NCI-H2107 (cell line): Measurements from ENCODE around the gene KCNJ9.
"Not testable (repeated sequence)": the region's sequence is repeated elsewhere in the genome, so short reads cannot be mapped to it uniquely, and the experiment has no call there.

Experiments
- DNase-seq: peaks from one replicate; lab custom pipeline; 2025; lab: John Stamatoyannopoulos, UW

Gene KCNJ9

DNA sequence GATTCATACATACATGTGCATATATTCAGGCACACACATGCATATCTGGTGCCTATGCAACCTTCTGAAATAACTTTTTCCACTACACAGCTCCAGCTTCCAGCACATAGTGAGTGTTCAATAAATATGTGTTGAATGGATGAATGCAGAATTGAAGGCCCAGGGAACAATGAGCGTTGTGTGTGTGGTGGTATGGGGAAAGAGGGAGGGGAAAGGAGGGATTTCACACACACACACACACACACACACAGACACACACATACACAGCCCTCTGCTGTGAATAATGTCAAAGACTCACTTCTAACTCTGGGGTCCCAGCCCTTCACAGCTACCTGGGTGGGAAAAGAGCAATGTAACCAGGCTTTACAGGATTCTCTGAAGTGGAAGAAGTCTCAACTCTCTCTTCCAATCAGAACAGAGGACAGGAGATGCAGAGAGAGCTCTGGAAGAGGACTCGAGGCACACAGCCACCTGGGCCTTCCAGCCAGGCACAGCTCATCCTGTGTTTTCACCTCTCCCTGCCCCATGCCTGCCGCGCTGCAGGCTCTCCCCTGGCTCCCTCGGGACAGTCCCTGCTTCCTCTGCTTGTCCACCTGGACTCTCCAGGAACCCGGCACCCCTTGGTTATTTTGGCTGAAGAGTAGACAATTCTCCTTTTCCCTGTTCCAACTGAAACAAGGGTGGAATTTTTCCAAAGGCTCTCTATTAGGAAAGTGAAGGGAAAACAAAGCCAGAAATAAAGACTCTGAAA lies 22.5 kb downstream of the KCNJ9 start:
- DNase-seq: no peak

DNA sequence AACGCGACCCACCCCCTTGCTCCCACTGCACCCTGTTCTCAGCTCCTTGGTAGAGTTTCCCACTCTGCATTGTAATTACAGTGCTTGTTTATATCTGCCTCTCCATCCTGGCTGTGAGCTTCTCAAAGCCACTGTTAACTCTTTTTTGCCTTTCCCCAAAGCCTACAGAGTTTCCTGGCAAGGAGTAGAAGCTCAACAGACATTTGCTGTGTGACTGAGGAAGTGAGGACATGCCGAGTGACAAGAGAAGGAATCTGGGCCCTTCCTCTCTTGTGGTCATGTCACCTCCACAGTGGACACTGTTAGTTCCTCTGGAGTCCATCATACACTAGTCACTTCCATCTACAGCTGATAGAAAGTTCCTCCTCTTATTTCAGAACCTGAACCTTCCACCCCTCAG lies 23.1 kb downstream of the KCNJ9 start:
- DNase-seq: no peak

DNA sequence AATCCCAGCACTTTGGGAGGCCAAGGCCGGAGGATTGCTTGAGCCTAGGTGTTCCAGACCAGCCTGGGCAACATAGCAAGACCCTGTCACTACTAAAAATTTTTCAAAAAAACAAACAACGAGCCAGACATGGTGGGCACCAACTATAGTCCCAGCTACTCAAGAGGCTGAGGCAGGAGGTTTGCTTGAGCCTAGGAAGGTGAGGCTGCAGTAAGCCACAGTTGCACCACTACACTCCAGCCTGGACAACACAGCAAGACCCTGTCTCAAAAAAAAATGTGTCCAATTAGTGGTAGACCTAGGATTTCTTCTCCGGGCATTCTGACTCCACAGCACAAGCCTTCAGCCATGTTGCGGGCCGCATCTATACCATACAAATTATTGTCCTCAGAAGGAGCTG lies 23.8 kb downstream of the KCNJ9 start:
- DNase-seq: no peak

DNA sequence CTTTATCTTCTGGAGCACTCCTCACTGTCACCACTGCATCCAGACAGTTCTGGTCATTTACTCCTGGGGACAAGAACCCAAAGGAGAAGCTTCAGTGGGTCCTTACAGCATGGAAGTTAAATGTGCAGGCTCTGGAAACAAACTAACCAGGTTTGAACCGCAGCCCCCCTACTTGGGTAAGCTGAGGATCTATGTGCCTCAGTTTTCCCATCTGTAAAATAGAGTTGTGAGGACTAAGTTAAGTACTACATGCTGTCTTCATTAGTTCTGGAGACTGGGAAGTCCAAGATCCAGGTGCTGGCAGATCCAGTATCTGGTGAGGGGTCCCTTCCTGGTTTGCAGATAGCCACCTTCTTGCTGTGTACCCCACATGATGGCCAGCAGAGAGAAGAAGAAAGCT lies 26.2 kb downstream of the KCNJ9 start:
- DNase-seq: no peak

DNA sequence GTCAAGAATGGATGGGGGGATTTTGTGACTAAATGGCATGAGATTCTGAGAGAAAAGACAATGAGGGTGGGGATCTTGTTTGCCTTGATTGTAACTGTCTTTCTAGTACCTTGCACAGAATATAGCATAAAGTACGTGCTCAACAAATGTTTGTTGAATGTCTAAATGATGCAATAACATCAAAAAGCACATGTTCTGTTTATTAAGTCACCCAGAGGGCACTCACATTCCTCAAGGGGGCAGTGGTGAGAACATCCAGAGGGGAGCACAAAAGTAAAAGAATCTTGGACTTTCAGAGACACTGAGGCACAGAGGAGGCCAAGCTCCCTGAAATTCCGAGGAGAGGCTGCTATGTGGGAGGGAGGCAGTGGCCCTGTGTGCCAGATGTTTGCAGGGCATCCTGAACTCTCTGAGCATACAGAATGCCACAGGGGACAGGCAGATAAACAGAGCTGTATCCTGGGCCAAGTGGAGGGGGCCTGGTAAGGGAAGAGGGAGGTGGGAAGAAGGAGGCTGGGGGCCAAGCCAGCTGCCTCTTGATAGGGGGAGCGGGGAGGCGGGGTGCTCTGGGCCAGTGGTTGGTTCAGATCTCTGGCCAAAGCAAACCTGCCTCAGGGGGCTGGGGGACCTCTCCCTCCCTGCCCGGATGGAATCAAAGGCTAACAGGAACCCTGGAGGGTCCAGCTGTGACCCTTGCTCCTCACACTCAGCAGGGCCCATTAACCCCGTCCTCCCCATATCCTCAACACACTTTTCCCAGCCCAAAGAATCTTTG lies 27.7 kb downstream of the KCNJ9 start:
- DNase-seq: no peak

DNA sequence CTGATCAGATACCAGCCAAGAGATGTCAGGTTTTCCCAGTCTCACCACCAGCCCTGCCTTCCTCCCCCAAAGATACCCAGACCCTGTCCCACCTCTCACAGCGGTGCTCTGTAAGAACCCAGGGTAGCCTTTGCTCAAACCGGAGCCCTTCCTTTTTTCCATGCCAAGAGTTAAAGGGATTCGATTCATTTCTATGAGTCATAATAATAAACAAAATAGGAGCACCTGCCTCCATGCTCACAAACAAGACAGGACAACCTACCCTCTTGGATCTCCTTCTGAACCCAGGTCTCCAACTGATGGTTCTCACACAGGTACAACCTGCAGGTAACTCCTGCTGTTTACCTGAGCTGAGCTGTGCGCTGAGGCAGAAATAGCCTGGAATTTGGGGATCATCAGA lies 28.3 kb downstream of the KCNJ9 start:
- no peak for DNase-seq

DNA sequence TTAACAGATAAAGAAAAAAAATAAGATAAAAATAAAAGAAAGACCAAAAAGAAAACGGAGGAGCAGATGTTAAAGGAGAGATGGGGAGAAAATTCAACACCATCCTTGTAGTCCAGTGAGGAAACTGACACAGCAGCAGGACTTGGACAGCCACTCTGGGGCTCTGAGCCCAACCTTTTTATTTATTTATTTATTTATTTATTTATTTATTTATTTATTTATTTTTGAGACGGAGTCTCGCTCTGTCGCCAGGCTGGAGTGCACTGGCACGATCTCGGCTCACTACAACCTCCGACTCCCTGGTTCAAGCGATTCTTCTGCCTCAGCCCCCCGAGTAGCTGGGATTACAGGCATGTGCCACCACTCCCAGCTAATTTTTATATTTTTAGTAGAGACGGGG lies 30.1 kb downstream of the KCNJ9 start:
- DNase-seq: not testable (repeated sequence)

DNA sequence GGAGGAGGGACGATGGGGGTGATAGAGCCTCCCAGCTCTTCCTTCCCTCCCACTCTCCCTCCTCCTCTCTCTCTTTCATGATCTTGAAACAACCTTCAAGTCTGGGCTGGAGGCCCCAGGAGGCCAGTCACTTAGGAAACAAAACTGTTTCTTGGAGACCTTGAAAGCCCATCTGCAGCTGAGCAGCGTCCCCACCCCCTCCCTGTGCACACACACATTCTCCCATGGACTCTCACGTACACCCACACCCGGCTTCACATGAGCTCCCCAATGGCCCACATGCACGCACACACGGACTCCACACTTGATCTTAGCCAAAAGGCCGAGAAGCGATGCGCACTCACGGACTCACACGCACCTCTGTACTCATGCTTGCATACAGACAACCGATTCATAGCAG lies 31.0 kb downstream of the KCNJ9 start:
- no peak for DNase-seq

DNA sequence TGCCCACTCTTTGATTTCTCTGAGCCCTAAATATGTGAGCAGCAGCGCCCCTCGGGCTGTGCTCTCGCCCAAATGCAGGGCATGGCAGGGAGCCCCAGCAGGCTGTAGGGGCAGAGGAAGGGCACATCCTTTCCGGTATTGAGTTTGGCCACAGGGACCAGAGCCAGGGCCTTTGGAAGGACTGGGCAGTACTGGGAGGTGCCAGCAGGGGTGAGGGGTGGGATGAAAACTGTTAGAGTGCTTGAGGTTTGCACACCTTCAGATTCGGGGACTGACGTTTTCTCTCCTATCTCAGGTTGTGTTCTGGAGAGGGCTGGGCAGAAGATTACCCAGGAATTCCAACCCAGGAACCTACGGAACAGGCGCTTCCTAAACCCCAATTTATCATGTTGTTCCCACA lies 32.1 kb downstream of the KCNJ9 start:
- no peak for DNase-seq

DNA sequence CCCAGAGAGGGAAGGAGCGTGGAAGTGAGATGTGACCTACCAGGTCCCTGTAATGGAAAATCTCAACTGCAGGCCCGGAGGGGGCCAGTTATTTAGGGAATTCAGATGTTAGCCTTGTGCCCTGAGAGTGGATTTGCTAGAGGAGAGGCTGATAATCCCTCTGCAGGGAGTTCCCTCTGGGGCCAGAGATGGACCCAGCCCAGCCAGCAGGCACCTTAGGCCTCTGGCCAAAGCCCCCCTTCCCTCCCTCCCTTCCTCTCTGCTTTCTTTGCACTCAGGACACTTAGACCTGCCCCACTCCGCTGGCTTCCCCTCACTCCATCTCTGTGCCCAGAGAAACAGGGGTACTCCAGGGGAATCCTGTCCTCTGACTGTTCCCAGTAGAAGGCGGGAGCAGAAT lies 32.7 kb downstream of the KCNJ9 start:
- no peak for DNase-seq

DNA sequence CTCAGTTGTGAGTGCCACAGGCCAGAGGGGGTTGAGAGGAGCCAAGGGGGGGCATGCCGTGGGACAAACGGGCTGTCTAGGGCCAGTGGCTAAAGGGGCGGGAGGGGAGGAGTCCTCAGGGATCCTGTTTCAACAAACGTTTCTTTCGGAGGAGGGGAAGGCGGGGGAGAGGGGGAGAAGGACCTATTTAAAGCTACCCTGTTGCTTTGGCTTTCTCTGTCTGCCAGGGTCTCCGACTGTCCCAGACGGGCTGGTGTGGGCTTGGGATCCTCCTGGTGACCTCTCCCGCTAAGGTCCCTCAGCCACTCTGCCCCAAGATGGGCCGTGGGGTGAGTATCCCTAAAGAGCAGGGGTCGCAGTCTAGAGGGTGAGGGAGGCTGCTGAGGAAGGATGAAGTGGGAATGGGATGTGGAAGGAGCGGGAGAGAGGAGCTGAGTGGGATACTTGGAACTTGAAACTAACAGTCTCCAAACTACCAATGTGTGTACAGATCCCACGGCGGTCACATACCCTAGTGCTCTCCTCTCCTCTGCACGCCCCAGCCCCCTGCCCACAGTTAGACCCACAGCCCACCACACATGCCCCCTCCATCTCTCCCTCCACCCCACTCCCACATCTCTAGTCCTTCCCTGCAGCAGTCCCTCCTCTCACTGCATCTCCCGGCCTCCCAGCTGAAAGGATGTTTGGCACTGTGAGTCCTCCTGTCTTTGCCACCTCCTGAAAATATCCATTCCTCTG lies 34.4 kb downstream of the KCNJ9 start, which contains the start of gene ATP1A2:
ATP1A2 (plus strand) TSS at position 215 of the 738 bp plus-strand sequence; CDS start at position 318, 103 bp downstream.
- no peak for DNase-seq

DNA sequence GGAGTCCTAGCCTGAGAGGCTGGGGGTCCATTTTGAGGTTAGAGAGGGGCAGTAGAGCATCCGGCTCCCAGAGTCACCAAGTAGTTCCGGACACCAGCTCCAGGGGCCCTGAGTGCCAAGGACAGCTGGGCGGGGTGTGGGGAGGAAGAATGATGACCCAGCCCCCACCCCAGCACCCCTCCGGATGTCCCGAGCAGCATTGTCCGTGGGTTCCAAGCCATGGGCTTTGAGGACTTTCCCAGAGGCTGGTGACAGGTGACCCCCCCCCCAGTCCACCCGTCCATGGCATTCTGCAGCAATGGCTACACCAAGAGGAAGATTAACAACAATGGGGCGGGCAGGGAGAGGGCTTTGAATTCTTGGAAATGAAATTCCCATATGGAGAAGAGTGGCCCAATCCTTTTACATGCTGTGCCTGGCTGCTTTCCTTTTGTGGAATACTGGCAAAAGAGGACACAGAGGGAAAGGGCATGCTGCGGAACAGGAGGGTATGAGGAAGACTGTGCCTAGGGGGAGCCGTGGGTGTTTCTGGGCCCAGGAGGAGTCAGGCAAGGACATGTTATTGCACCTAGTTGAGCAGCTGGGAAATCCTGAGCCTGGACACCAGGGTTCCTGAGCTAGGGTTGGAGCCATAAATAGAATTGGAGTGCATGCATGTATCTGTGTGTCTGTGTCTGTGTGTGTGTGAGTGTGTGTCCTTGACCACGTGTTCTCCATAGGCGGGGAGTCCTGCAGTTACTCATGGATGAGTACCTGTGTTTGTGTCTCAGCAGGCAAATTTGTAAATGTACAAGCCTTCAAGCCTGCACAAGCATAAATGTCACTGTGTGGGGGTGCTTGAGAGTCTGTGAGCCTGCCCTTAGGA lies 35.2 kb downstream of the KCNJ9 start:
- no peak for DNase-seq

DNA sequence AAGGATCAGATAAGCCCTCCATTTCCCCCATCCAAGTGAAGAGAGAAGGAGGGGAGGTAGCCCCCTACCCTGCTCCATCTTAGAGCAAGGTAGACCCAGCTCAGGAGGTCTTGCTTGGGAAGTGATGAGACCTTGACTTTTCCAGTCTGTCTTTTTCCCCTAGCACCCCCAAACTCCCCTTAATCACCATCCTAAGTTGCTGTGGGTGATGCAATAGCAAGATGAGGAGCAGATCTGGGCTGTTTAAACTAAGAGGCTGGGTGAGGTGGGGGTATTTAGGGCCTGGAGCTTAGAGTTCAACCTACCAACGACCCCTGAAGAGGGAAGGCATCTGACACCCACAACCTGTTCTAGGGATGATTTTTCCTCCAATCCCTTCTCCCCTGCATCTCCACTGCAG lies 36.0 kb downstream of the KCNJ9 start:
- DNase-seq: no peak

DNA sequence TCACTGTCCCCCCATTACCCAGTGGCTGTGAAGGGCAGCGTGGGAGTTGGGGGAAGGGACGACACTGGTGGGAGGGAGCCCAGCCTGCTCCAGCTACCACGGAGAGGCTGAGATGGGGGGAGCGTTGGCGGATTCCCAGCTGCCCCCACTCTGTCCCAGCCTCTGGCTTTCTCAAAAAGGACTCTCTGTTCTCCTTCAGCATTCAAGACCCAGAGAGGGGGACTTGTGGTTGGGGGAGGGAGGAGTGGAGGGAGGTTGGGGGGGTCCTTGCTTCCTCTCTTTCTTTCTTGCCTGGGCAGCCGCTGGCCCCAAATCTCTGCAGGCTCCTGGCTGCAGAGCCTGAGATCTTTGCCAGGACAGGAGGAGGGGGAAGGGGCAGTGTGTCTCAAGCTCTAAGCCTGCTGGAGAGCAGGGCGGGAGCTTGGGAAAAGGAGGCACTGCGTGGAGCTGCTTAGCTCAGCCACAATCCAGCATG lies 36.4 kb downstream of the KCNJ9 start:
- DNase-seq: no peak

DNA sequence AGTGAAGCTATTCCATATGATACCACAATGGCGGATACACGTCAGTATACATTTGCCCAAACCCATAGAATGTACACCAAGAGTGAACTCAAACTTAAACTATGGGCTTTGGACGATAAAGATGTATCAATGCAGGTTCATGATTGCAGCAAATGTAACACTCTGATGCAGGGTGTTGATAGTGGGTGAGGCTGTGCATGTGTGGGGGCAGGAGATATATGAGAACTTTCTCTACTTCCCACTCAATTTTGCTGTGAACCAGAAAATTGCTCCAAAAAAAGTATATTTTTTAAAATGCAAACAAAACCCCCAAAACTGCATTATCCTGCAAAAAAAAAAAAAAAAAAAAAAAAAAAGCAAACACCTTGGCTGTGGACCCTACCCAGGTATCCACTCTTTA lies 37.6 kb downstream of the KCNJ9 start:
- DNase-seq: no peak

DNA sequence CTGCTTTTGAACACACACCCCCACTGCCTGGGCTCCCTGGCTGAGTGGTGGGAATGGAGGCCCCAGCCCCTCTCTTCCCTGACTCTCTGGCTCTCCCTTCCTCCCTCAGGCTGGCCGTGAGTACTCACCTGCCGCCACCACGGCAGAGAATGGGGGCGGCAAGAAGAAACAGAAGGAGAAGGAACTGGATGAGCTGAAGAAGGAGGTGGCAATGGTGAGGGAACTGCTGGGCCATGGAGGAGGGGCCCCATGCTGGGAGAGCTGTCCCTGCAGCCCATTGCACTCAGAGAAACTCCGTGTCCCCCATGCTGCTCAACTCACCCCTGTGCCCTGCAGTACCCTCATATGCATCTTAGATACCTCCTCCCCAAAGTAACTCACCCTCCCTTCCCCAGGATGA lies 39.5 kb downstream of the KCNJ9 start:
- no peak for DNase-seq

DNA sequence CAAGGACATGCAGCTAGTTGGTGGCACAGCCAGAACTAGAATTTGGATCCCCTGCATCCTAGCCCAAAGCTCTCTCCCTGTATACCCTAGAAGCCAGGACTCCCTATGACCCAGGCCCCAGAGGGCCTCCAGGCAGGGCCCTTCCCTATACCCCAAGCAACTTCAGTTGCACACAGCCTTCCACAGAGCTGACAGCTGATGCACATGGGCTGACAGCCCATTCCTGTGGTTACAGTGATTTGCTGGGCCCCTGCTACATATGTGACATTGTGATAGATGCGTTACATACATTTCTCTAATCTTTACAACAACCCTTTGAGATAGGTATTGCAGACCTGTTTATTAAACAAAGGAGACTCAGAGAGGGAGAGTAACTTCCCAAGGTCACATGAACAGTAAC lies 40.0 kb downstream of the KCNJ9 start:
- DNase-seq: no peak

DNA sequence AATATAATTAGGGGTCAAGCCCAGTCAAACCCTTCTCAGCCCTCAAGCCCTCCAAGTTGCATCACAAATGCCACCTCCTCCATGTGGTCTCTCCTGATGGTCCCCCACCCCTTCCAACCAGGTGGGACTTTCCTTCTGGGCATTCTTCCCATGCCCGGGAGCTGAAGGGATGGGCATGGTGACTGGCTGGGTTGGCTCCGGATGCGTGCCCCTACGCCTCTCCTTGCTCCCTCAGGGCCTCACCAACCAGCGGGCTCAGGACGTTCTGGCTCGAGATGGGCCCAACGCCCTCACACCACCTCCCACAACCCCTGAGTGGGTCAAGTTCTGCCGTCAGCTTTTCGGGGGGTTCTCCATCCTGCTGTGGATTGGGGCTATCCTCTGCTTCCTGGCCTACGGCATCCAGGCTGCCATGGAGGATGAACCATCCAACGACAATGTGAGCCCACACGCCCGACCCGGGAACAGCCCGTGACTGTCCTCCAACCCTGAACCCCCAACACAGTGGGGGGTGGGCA lies 41.7 kb downstream of the KCNJ9 start:
- DNase-seq: no peak

DNA sequence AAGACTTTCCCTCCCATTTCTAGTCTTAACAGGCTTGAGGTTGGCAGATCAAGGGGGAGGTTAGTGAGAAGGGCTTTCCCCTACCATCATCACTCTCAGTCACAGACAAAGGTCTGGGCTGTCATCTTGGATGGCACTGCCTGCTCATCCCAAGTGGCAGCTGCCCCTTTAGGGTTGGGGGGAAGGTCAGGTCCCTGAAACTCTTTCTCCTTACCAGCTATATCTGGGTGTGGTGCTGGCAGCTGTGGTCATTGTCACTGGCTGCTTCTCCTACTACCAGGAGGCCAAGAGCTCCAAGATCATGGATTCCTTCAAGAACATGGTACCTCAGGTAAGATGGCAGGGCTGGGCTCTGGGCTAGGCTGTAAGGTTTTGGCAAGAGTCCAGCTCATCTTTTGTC lies 42.4 kb downstream of the KCNJ9 start:
- DNase-seq: no peak

DNA sequence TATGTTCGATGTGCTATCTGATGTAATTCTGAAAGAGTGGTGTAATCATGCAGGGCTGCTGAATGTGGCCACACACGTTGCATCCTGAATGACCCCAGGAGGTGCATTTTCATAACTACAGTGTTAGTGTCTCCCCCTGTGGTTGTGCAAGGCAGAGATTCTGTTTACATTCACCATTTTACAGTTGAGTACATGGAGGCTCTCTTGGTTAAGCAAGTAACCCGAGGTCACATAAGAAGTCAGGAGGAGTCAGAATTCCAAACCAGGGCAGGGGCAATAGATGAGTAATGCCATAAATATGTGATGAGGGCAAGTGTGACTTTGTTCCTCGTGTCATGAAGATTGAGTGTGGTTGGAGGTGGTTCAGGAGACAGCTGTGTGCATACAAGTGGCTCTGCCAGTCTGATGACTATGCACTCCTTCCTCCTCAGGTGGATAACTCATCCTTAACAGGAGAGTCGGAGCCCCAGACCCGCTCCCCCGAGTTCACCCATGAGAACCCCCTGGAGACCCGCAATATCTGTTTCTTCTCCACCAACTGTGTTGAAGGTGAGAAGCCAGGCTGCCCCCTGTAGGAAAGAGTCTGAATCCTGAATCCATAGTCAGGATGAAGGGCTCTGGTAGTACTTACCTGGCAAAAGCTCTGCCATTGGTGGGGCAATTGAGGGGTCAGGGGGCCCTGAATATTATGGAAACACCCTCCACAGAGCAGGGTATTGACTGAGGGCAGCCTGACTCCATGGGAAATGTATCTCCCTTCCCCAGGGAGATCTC lies 43.6 kb downstream of the KCNJ9 start:
- no peak for DNase-seq

DNA sequence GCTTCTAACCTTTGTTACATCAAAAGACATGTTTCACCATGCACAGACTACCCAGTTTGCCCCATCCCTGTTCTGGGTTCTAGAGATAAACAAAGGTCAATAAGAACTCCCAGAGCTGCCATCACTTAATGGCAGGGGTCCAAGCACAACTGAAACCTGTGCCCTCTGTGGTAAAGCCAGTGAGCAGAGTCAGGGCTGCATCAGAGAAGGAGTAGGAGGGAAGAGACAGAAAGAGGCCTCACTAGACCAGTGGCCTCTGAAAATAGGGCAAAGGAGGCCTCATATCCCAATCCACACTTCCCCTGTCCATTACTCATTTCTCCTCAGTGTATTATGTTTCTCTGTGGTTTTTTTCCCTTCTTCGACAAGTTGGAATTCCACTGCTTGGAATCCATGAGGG lies 44.4 kb downstream of the KCNJ9 start:
- DNase-seq: no peak
